SK-N-SH (cell line): Measurements from ENCODE around the gene PLOD1. TPM values are rescaled to one million over a fixed set of nuclear protein-coding genes. Genes with fewer than 3 reads are reported as not detected.

ENCODE experiments used
- CTCF ChIA-PET: fragments of 300-600, 350-600 bp; formaldehyde crosslinking; extraction: SDS; loops from one replicate; lab custom pipeline; 2021; lab: Yijun Ruan, JAX
- POLR2A ChIA-PET: fragments of 350-600 bp; sonication (Branson Sonifier 250); formaldehyde crosslinking; extraction: SDS; loops from one replicate; lab custom pipeline; 2020; ENCODE audit warnings: antibody characterized with exemption, inconsistent platforms; lab: Yijun Ruan, JAX
- DNase-seq: peaks from one replicate; pipeline ENCODE4 v3.0.0; 2012
- H2AFZ ChIP-seq: fragments of 200-600 bp; sonication (generic); 2 replicates; pipeline ENCODE4 v1.8.1; 2016; ENCODE audit warnings: antibody characterized with exemption, mild to moderate bottlenecking, low read depth
- H3F3A ChIP-seq: fragments of 200-600 bp; sonication (generic); replicated peaks from 2 replicates; pipeline ENCODE3; 2016; ENCODE audit warnings: antibody characterized with exemption, mild to moderate bottlenecking; ENCODE audit not compliant: insufficient read depth
- H3K27ac ChIP-seq, 2 experiments: fragments of 200-500 bp in 1 of 2; fragments of 200-600 bp in 1 of 2; sonication (Bioruptor generic) in 1 of 2; sonication (generic), shearing (Covaris generic) in 1 of 2; 2 replicates each; pipeline versions ENCODE4 v1.5.1 to v1.6.1; 2014 to 2016; ENCODE audit warnings: low read depth in 2 of 2, inconsistent platforms in 1 of 2, low read length in 1 of 2, mild to moderate bottlenecking in 1 of 2, mixed read lengths in 1 of 2
- H3K27me3 ChIP-seq: fragments of 200-600 bp; sonication (generic), shearing (Covaris generic); 2 replicates; pipeline ENCODE4 v1.6.1; 2016; ENCODE audit warnings: mixed run types; ENCODE audit not compliant: insufficient read depth
- H3K36me3 ChIP-seq, 2 experiments: fragments of 200-500 bp in 1 of 2; fragments of 200-600 bp in 1 of 2; sonication (Bioruptor generic) in 1 of 2; sonication (generic) in 1 of 2; replicated peaks in 1 of 2; 2 replicates each; pipeline versions ENCODE3 to v1.5.1; 2014 to 2016; ENCODE audit warnings: low read length in 1 of 2, mild to moderate bottlenecking in 1 of 2; ENCODE audit not compliant: insufficient read depth in 2 of 2, control insufficient read depth in 1 of 2
- H3K4me1 ChIP-seq, 2 experiments: fragments of 200-500 bp in 1 of 2; fragments of 200-600 bp in 1 of 2; sonication (Bioruptor generic) in 1 of 2; sonication (generic), shearing (Covaris generic) in 1 of 2; 2 replicates each; pipeline versions ENCODE4 v1.5.1 to v1.6.1; 2014 to 2016; ENCODE audit warnings: low read depth in 1 of 2, low read length in 1 of 2, mixed run types in 1 of 2; ENCODE audit not compliant: insufficient read depth in 2 of 2, control insufficient read depth in 1 of 2
- H3K4me2 ChIP-seq: fragments of 200-600 bp; sonication (generic), shearing (Covaris generic); 2 replicates; pipeline ENCODE4 v1.6.1; 2017; ENCODE audit warnings: mixed run types
- H3K4me3 ChIP-seq, 2 experiments: fragments of 200-500 bp in 1 of 2; fragments of 200-600 bp in 1 of 2; sonication (Bioruptor generic) in 1 of 2; sonication (generic), shearing (Covaris generic) in 1 of 2; 2 replicates each; pipeline versions ENCODE4 v1.5.1 to v1.8.1; 2014 to 2016; ENCODE audit warnings: low read depth in 2 of 2, inconsistent platforms in 1 of 2, low read length in 1 of 2, mild to moderate bottlenecking in 1 of 2, mixed read lengths in 1 of 2, moderate library complexity in 1 of 2
- H3K79me2 ChIP-seq: fragments of 200-600 bp; sonication (generic); 2 replicates; pipeline ENCODE4 v1.8.1; 2017; ENCODE audit warnings: mild to moderate bottlenecking; ENCODE audit not compliant: insufficient read depth
- H3K9ac ChIP-seq: fragments of 200-600 bp; sonication (generic); 2 replicates; pipeline ENCODE4 v1.6.1; 2017; ENCODE audit warnings: mixed run types
- H3K9me2 ChIP-seq: fragments of 200-600 bp; sonication (generic); 2 replicates; pipeline ENCODE4 v1.6.1; 2017; ENCODE audit warnings: mixed run types
- H3K9me3 ChIP-seq: fragments of 200-600 bp; sonication (generic); 2 replicates; pipeline ENCODE4 v1.6.1; 2017; ENCODE audit warnings: mixed run types, mild to moderate bottlenecking, moderate library complexity
- H4K20me1 ChIP-seq: fragments of 200-600 bp; sonication (generic); 2 replicates; pipeline ENCODE4 v1.6.1; 2017; ENCODE audit warnings: mild to moderate bottlenecking, mixed run types; ENCODE audit not compliant: insufficient read depth
- CHD2 ChIP-seq: fragments of 150-350 bp; IDR thresholded peaks from 2 replicates; pipeline ENCODE4 v1.6.1; 2018; ENCODE audit warnings: low read length; ENCODE audit not compliant: partially characterized antibody
- ELF1 ChIP-seq: IDR thresholded peaks from 2 replicates; pipeline ENCODE4 v1.4.0; 2012
- EP300 ChIP-seq, 2 experiments: IDR thresholded peaks; 2 replicates each; pipeline versions ENCODE4 v1.4.0 to v1.6.1; 2012; ENCODE audit warnings: borderline replicate concordance in 1 of 2, low read depth in 1 of 2, low read length in 1 of 2
- EZH2phosphoT487 ChIP-seq: fragments of 200-600 bp; sonication (generic); IDR thresholded peaks from 2 replicates; pipeline ENCODE4 v1.6.1; 2017; ENCODE audit warnings: low read depth, mixed run types, mild to moderate bottlenecking, antibody characterized with exemption, moderate library complexity, borderline replicate concordance
- FOSL2 ChIP-seq: IDR thresholded peaks from 2 replicates; pipeline ENCODE4 v1.4.0; 2012; ENCODE audit warnings: low read depth, mild to moderate bottlenecking, moderate library complexity, borderline replicate concordance
- GATA2 ChIP-seq: sonication (generic); formaldehyde crosslinking; IDR thresholded peaks from 2 replicates; pipeline ENCODE4 v1.5.0; 2020; ENCODE audit warnings: mild to moderate bottlenecking, missing genetic modification reagents
- JUND ChIP-seq: IDR thresholded peaks from 2 replicates; pipeline ENCODE4 v1.4.0; 2012
- POLR2AphosphoS5 ChIP-seq: IDR thresholded peaks from 2 replicates; pipeline ENCODE4 v1.6.1; 2012; ENCODE audit warnings: low read depth, low read length
- RCOR1 ChIP-seq: fragments of 150-350 bp; IDR thresholded peaks from 2 replicates; pipeline ENCODE4 v1.6.1; 2017; ENCODE audit warnings: antibody characterized with exemption, low read length
- RFX5 ChIP-seq: IDR thresholded peaks from 2 replicates; pipeline ENCODE4 v1.6.1; 2012; ENCODE audit warnings: mild to moderate bottlenecking, improper control_type of control experiment, low read length
- RXRA ChIP-seq: IDR thresholded peaks from 2 replicates; pipeline ENCODE4 v1.4.0; 2012; ENCODE audit warnings: low read depth, mild to moderate bottlenecking, borderline replicate concordance
- SMC3 ChIP-seq: IDR thresholded peaks from 2 replicates; pipeline ENCODE4 v1.6.1; 2012; ENCODE audit warnings: low read depth, low read length, improper control_type of control experiment
- TAF1 ChIP-seq: IDR thresholded peaks from 2 replicates; pipeline ENCODE4 v1.6.1; 2012; ENCODE audit warnings: low read depth, mild to moderate bottlenecking, low read length, moderate library complexity, borderline replicate concordance
- TEAD4 ChIP-seq: IDR thresholded peaks from 2 replicates; pipeline ENCODE4 v1.4.0; 2012; ENCODE audit warnings: mild to moderate bottlenecking, borderline replicate concordance; ENCODE audit not compliant: insufficient read depth
- WGBS: methylation state at CpG from one replicate; pipeline ENCODE4 v1.1.6; 2017; ENCODE audit warnings: low lambda C conversion rate; 5-methylcytosine and 5-hydroxymethylcytosine counted together
- polyA plus RNA-seq, 3 experiments: library from polyadenylated mRNA; depleted of rRNA; stranded (reverse); fragments of >200 nt; gene quantifications; 2 replicates each; pipeline ENCODE4 v1.2.3, GENCODE V29; 2012
- TF ChIP-seq, protein P1 (sequence below): IDR thresholded peaks from 2 replicates; pipeline ENCODE4 v1.6.1; 2012; ENCODE audit warnings: mild to moderate bottlenecking, low read depth, low read length, moderate library complexity
- TF ChIP-seq, protein P2 (sequence below): IDR thresholded peaks from 2 replicates; pipeline ENCODE4 v1.4.0; 2012; ENCODE audit warnings: low read depth, borderline replicate concordance
- TF ChIP-seq, protein P3 (sequence below): fragments of 200-600 bp; sonication (generic); IDR thresholded peaks from 2 replicates; pipeline ENCODE4 v1.6.1; 2017; ENCODE audit warnings: antibody characterized with exemption, mild to moderate bottlenecking, moderate library complexity
- TF ChIP-seq, protein P4 (sequence below): IDR thresholded peaks from 2 replicates; pipeline ENCODE4 v1.4.0; 2012; ENCODE audit warnings: low read depth

PLOD1 gene
- polyA plus RNA-seq, 1 of the 3 experiments (the other 2 are of a cell fraction): 257 TPM

DNA sequence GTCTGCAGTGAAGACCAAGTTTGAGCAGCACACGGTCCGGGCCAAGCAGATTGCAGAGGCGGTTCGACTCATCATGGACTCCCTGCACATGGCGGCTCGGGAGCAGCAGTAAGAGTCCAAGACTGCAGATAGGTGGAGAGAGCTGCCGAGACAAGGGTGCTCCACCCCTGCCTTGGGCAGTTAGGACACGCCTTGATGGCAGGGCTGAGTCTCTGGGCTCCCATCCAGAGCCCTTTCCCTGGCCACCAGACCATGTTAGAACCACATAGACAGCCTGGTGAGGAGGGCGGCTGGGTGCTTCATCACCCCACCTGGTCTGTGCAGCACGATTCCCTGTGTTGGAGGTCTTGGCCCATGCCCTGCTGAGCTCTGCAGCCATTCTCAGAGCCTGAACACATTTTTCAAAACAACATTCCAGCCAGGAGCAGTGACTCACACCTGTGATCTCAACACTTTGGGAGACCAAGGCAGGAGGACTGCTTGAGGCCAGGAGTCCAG is 67.5 kb downstream of the PLOD1 start (continued):
- TF ChIP-seq, protein P1, sequence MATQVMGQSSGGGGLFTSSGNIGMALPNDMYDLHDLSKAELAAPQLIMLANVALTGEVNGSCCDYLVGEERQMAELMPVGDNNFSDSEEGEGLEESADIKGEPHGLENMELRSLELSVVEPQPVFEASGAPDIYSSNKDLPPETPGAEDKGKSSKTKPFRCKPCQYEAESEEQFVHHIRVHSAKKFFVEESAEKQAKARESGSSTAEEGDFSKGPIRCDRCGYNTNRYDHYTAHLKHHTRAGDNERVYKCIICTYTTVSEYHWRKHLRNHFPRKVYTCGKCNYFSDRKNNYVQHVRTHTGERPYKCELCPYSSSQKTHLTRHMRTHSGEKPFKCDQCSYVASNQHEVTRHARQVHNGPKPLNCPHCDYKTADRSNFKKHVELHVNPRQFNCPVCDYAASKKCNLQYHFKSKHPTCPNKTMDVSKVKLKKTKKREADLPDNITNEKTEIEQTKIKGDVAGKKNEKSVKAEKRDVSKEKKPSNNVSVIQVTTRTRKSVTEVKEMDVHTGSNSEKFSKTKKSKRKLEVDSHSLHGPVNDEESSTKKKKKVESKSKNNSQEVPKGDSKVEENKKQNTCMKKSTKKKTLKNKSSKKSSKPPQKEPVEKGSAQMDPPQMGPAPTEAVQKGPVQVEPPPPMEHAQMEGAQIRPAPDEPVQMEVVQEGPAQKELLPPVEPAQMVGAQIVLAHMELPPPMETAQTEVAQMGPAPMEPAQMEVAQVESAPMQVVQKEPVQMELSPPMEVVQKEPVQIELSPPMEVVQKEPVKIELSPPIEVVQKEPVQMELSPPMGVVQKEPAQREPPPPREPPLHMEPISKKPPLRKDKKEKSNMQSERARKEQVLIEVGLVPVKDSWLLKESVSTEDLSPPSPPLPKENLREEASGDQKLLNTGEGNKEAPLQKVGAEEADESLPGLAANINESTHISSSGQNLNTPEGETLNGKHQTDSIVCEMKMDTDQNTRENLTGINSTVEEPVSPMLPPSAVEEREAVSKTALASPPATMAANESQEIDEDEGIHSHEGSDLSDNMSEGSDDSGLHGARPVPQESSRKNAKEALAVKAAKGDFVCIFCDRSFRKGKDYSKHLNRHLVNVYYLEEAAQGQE: no peak
- no peak for TF ChIP-seq RCOR1
- TF ChIP-seq GATA2 (CRISPR knock-in tag): no peak
- TF ChIP-seq, protein P2, sequence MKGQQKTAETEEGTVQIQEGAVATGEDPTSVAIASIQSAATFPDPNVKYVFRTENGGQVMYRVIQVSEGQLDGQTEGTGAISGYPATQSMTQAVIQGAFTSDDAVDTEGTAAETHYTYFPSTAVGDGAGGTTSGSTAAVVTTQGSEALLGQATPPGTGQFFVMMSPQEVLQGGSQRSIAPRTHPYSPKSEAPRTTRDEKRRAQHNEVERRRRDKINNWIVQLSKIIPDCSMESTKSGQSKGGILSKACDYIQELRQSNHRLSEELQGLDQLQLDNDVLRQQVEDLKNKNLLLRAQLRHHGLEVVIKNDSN: no peak
- TF ChIP-seq TAF1: no peak
- no peak for TF ChIP-seq JUND
- TF ChIP-seq RFX5: no peak
- TF ChIP-seq RXRA: no peak

DNA sequence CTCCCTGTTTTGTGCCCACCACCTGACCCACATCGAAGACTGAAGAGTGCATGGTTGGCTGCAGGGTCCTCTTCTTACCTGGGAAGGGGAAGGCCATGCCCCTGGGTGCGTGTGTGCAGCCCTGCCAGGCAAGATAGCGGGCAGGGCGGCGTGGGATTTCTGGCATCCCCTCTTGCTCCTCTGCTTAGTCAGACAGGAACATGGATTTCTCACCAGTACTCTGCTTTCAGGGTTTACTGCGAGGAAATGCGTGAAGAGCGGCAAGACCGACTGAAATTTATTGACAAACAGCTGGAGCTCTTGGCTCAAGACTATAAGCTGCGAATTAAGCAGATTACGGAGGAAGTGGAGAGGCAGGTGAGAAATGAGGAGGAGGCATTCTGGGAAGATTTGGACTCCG is 69.2 kb downstream of the PLOD1 start:
- no peak overlapping the region for H3K9ac ChIP-seq
- 98% methylated on average over 12 of the region's 12 CpGs for WGBS
- H3K4me2 ChIP-seq: no peak overlapping the region
- H3K36me3 ChIP-seq: peaks cover 46 to 68% of the 10 kb centered on the region in 2 experiments
- H2AFZ ChIP-seq: no peak overlapping the region
- POLR2A ChIA-PET: no interaction called here
- H3K9me2 ChIP-seq: no peaks in the 10 kb centered on the region
- H3K4me3 ChIP-seq: no peak overlapping the region
- H4K20me1 ChIP-seq: no peaks in the 10 kb centered on the region
- DNase-seq: no peak
- no peak overlapping the region for H3K27ac ChIP-seq
- no peaks in the 10 kb centered on the region for H3K79me2 ChIP-seq
- no peaks in the 10 kb centered on the region for H3K27me3 ChIP-seq
- CTCF ChIA-PET: interaction anchor here (1.1 kb wide), 1 partner anchor 9 kb away, joined by 3 read pairs; no protein-coding TSS in a partner anchor
- no peaks in the 10 kb centered on the region for H3K9me3 ChIP-seq
- H3K4me1 ChIP-seq: no peaks in the 10 kb centered on the region
- peaks cover 6% of the 10 kb centered on the region for H3F3A ChIP-seq
- TF ChIP-seq, protein P2: no peak
- TF ChIP-seq ELF1 (no peak), SMC3 (no peak), RFX5 (no peak), EP300 (IDR thresholded peaks at IDR 0.05; ENCODE audit: borderline replicate concordance in 1 of 2, low read depth in 1 of 2, low read length in 1 of 2) (no peak), FOSL2 (no peak), CHD2 (no peak), RXRA (no peak), POLR2AphosphoS5 (no peak), EZH2phosphoT487 (no peak), RCOR1 (no peak), TEAD4 (no peak), TAF1 (no peak)
- TF ChIP-seq, protein P1: no peak
- TF ChIP-seq, protein P3, sequence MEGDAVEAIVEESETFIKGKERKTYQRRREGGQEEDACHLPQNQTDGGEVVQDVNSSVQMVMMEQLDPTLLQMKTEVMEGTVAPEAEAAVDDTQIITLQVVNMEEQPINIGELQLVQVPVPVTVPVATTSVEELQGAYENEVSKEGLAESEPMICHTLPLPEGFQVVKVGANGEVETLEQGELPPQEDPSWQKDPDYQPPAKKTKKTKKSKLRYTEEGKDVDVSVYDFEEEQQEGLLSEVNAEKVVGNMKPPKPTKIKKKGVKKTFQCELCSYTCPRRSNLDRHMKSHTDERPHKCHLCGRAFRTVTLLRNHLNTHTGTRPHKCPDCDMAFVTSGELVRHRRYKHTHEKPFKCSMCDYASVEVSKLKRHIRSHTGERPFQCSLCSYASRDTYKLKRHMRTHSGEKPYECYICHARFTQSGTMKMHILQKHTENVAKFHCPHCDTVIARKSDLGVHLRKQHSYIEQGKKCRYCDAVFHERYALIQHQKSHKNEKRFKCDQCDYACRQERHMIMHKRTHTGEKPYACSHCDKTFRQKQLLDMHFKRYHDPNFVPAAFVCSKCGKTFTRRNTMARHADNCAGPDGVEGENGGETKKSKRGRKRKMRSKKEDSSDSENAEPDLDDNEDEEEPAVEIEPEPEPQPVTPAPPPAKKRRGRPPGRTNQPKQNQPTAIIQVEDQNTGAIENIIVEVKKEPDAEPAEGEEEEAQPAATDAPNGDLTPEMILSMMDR: no peak
- TF ChIP-seq, protein P4, sequence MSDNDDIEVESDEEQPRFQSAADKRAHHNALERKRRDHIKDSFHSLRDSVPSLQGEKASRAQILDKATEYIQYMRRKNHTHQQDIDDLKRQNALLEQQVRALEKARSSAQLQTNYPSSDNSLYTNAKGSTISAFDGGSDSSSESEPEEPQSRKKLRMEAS: no peak
